ENCODE data around the gene PRPF40A. TPM values are rescaled to one million over a fixed set of nuclear protein-coding genes. Genes with fewer than 3 reads are reported as not detected.

The PRPF40A gene
- total RNA-seq, 1 donor from 2014 or later = 132 TPM

GRCh38 chr2:152676461-152676860, 40.8 kb downstream of the PRPF40A start:
- TF ChIP-seq, protein P1, sequence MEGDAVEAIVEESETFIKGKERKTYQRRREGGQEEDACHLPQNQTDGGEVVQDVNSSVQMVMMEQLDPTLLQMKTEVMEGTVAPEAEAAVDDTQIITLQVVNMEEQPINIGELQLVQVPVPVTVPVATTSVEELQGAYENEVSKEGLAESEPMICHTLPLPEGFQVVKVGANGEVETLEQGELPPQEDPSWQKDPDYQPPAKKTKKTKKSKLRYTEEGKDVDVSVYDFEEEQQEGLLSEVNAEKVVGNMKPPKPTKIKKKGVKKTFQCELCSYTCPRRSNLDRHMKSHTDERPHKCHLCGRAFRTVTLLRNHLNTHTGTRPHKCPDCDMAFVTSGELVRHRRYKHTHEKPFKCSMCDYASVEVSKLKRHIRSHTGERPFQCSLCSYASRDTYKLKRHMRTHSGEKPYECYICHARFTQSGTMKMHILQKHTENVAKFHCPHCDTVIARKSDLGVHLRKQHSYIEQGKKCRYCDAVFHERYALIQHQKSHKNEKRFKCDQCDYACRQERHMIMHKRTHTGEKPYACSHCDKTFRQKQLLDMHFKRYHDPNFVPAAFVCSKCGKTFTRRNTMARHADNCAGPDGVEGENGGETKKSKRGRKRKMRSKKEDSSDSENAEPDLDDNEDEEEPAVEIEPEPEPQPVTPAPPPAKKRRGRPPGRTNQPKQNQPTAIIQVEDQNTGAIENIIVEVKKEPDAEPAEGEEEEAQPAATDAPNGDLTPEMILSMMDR (conservative IDR thresholded peaks at IDR 0.05; ENCODE audit: low read depth, low read length) = no peak
- DNase-seq (ENCODE audit: low read depth) = no peak
- H3K4me3 ChIP-seq (ENCODE audit: low read depth, low read length) = no peak overlapping the region

DNA sequence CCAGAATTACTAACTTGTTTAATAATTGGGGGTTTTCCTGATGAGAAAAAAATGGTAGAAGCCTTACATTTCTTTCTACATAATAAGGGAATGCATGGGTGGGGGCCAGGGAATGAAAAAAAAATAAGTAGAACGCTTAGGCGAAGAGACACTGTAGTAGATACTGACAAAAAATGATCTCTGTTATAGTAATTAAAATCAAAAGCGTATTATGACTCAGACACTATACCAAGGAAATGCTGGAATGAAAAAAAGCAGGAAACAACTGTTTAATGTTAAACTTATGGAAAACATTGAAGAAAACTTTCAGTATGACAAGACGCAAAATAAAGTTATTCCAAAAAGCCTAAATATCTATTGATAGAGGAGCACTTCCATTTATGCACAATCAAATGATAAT, 42.9 kb downstream of the PRPF40A start:
- TF ChIP-seq, protein P1 (conservative IDR thresholded peaks at IDR 0.05; ENCODE audit: low read depth, low read length) = no peak
- H3K4me3 ChIP-seq (ENCODE audit: low read depth, low read length) = no peak overlapping the region
- no peak for DNase-seq (ENCODE audit: low read depth)

DNA sequence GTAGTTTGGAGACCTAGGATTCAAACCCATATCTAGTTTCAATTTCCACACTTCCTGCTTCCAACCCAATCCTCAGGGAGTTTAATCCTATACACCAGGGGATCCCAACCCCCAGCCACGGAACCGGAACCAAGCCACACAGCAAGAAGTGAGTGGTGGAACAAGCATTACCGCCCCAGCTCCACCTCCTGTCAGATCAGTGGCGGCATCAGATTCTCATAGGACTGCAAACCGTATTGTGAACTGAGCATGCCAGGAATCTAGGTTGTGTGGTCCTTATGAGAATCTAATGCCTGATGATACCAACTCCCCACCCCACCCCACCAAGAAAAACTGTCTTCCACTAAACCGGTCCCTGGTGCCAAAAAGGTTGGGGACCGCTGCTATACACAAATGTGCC, 52.5 kb downstream of the PRPF40A start:
- TF ChIP-seq, protein P1 (conservative IDR thresholded peaks at IDR 0.05; ENCODE audit: low read depth, low read length) = no peak
- no peak for DNase-seq (ENCODE audit: low read depth)
- H3K4me3 ChIP-seq (ENCODE audit: low read depth, low read length) = no peak overlapping the region

DNA sequence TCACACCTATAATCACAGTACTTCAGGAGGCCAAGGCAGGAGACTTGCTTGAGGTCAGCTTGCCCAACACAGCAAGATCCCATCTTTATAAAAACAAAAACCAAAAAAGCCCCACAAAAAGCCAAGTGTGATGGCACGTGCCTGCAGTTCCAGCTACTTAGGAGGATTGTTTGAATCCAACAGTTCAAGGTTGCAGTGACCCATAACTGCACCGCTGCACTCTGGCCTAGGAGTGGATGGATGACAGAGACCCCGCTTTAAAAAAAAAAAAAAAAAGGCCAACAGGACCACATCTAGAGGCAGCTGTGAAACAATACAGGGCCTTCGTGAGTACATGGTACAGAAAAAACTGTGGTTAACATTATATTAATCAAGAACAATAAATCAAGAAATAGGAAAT, 56.2 kb downstream of the PRPF40A start:
- no peak overlapping the region for H3K4me3 ChIP-seq (ENCODE audit: low read depth, low read length)
- DNase-seq (ENCODE audit: low read depth) = no peak
- TF ChIP-seq, protein P1 (conservative IDR thresholded peaks at IDR 0.05; ENCODE audit: low read depth, low read length) = no peak

GRCh38 chr2:152658221-152658620, 59.0 kb downstream of the PRPF40A start:
- H3K4me3 ChIP-seq (ENCODE audit: low read depth, low read length) = no peak overlapping the region
- TF ChIP-seq, protein P1 (conservative IDR thresholded peaks at IDR 0.05; ENCODE audit: low read depth, low read length) = no peak
- no peak for DNase-seq (ENCODE audit: low read depth)

- no peak for DNase-seq (ENCODE audit: low read depth)
- TF ChIP-seq, protein P1 (conservative IDR thresholded peaks at IDR 0.05; ENCODE audit: low read depth, low read length) = no peak
- no peak overlapping the region for H3K4me3 ChIP-seq (ENCODE audit: low read depth, low read length)
Observed at GRCh38 chr2:152657043-152657442, 60.2 kb downstream of the PRPF40A start.

DNA sequence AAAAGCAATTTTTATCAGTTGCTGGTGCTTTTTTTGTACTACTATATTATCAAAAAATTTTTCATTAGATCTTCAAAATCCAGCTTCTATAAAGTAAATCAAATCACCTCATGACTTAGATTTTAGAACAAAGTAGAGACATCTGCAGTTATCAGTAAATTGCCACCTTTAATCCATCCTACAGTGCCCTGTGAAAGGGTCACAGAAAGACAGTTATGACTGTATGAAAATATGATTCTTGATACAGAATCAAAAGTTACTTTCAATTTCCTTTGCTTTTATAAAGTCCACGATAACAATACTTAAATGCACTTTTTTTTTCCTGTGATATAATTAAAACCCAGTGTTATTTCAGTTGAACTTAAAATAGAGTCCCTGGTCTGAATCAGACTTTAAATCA, 61.4 kb downstream of the PRPF40A start:
- DNase-seq (ENCODE audit: low read depth) = no peak
- TF ChIP-seq, protein P1 (conservative IDR thresholded peaks at IDR 0.05; ENCODE audit: low read depth, low read length) = no peak
- no peak overlapping the region for H3K4me3 ChIP-seq (ENCODE audit: low read depth, low read length)
